Fibroblast of lung (primary cell): ENCODE results near the gene MYOM1. TPM values are rescaled to one million over a fixed set of nuclear protein-coding genes. Genes with fewer than 3 reads are reported as not detected.

ENCODE experiments used
- DNase-seq, 2 donors: peaks; one replicate each; pipeline versions ENCODE4 v3.0.0 to v3.0.0-alpha.2; 2010; ENCODE audit warnings: low read depth in 2 of 2
- H2AFZ ChIP-seq: 2 replicates; pipeline ENCODE4 v1.5.1; 2012; ENCODE audit warnings: low read length, control low read depth, inconsistent platforms
- H3K27ac ChIP-seq: 2 replicates; pipeline ENCODE4 v1.5.1; 2011; ENCODE audit warnings: low read length, control low read depth; ENCODE audit not compliant: insufficient read depth
- H3K27me3 ChIP-seq: 2 replicates; pipeline ENCODE4 v1.5.1; 2011; ENCODE audit warnings: mild to moderate bottlenecking, low read length; ENCODE audit not compliant: control insufficient read depth, insufficient read depth
- H3K36me3 ChIP-seq: 2 replicates; pipeline ENCODE4 v1.5.1; 2011; ENCODE audit warnings: low read length; ENCODE audit not compliant: control insufficient read depth, insufficient read depth
- H3K4me1 ChIP-seq: 2 replicates; pipeline ENCODE4 v1.5.1; 2011; ENCODE audit warnings: low read length; ENCODE audit not compliant: control insufficient read depth, insufficient read depth; ENCODE audit errors: extremely low read depth
- H3K4me2 ChIP-seq: 2 replicates; pipeline ENCODE4 v1.5.1; 2011; ENCODE audit warnings: low read length, control low read depth; ENCODE audit not compliant: insufficient read depth; ENCODE audit errors: extremely low read depth
- H3K4me3 ChIP-seq, 4 experiments: fragments of 200-600 bp in 1 of 4; sonication (generic) in 1 of 4; replicated peaks in 1 of 4; 2 replicates each; pipeline ENCODE4 v1.5.1; 2011 to 2016; ENCODE audit warnings: low read length in 4 of 4, low read depth in 3 of 4, mild to moderate bottlenecking in 3 of 4, control low read depth in 2 of 4, inconsistent platforms in 1 of 4, mixed read lengths in 1 of 4; ENCODE audit not compliant: insufficient read depth in 1 of 4; ENCODE audit errors: control extremely low read depth in 1 of 4
- H3K79me2 ChIP-seq: 2 replicates; pipeline ENCODE4 v1.5.1; 2012; ENCODE audit warnings: mild to moderate bottlenecking, low read length, inconsistent platforms; ENCODE audit not compliant: control insufficient read depth, insufficient read depth
- H3K9ac ChIP-seq: 2 replicates; pipeline ENCODE4 v1.5.1; 2011; ENCODE audit warnings: mild to moderate bottlenecking, low read length, control low read depth; ENCODE audit not compliant: insufficient read depth
- H3K9me3 ChIP-seq: 2 replicates; pipeline ENCODE4 v1.5.1; 2012; ENCODE audit warnings: low read depth, low read length; ENCODE audit not compliant: control insufficient read depth, insufficient read depth
- H4K20me1 ChIP-seq: 2 replicates; pipeline ENCODE4 v1.5.1; 2011; ENCODE audit warnings: low read length; ENCODE audit not compliant: control insufficient read depth, insufficient read depth; ENCODE audit errors: extremely low read depth
- CTCF ChIP-seq, 2 donors: IDR thresholded peaks in 1 of 2; conservative IDR thresholded peaks in 1 of 2; 1 replicate in 1 of 2; 2 replicates in 1 of 2; pipeline ENCODE4 v1.5.1; 2011 to 2012; ENCODE audit warnings: low read length in 2 of 2, control low read depth in 1 of 2, inconsistent platforms in 1 of 2, low read depth in 1 of 2, mild to moderate bottlenecking in 1 of 2
- EZH2 ChIP-seq: IDR thresholded peaks from 2 replicates; pipeline ENCODE4 v1.5.1; 2012; ENCODE audit warnings: low read length, control low read depth, mild to moderate bottlenecking; ENCODE audit errors: missing control alignments
- polyA plus RNA-seq, 2 donors: library from polyadenylated mRNA; depleted of rRNA in 1 of 2; stranded (reverse) in 1 of 2; unstranded in 1 of 2; fragments of >200 nt; gene quantifications; 2 replicates each; pipeline ENCODE4 v1.2.1, GENCODE V29; 2011 to 2012; ENCODE audit warnings: missing spikeins in 1 of 2
- total RNA-seq: library from RNA; depleted of rRNA; stranded (reverse); fragments of >200 nt; gene quantifications from 2 replicates; pipeline ENCODE4 v1.2.1, GENCODE V29; 2014

MYOM1 gene
- total and polyA plus RNA-seq, 2 donors (not counting 1 experiment from before 2014, with no cell fraction given) = 0.07 to 0.83 TPM

- Histone ChIP-seq H3K9me3 (no peaks in the 10 kb centered on the region), H3K9ac (no peak overlapping the region), H3K79me2 (no peaks in the 10 kb centered on the region), H3K4me3 (no peak overlapping the region), H4K20me1 (no peaks in the 10 kb centered on the region), H3K4me1 (no peaks in the 10 kb centered on the region), H3K27me3 (no peaks in the 10 kb centered on the region), H3K36me3 (no peaks in the 10 kb centered on the region), H3K27ac (no peak overlapping the region), H2AFZ (no peak overlapping the region), H3K4me2 (no peak overlapping the region)
- no peak for TF ChIP-seq CTCF (conservative IDR thresholded peaks at IDR 0.05 in 1 of 2, IDR thresholded peaks at IDR 0.05 in 1 of 2; ENCODE audit: low read depth in 1 of 2, low read length in 2 of 2)
- TF ChIP-seq EZH2 = no peak
- DNase-seq = peak in 1 of 2 donors; percentile 55
Measured at GRCh38 chr18:3153107-3153704, 66.6 kb downstream of the MYOM1 start.

DNA sequence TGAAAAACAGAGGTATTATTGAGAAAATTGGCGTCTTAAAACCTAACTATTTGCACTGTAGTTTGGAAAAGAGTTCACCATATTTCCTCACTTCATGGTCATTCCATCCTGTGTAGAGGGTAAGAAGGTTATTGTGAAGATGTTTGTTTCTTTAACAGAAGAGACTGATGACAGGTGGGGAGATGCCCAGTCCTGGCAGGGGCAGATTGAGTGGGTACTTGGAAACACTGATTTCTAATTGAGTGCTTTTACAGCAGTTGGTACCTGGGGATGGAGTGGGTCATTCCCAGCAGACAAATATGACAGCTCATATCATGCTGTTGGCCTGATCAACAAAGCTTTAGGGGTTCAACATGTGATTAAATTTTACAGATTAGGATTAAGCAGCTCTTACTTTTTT is 67.5 kb downstream of the MYOM1 start:
- Histone ChIP-seq H3K4me2 (no peak overlapping the region), H3K9me3 (no peaks in the 10 kb centered on the region), H3K79me2 (no peaks in the 10 kb centered on the region), H4K20me1 (no peaks in the 10 kb centered on the region), H3K9ac (no peak overlapping the region), H3K36me3 (no peaks in the 10 kb centered on the region), H3K4me1 (no peaks in the 10 kb centered on the region), H3K4me3 (no peak overlapping the region), H3K27ac (no peak overlapping the region), H2AFZ (no peak overlapping the region), H3K27me3 (no peaks in the 10 kb centered on the region)
- no peak for DNase-seq
- TF ChIP-seq EZH2 = no peak
- TF ChIP-seq CTCF (conservative IDR thresholded peaks at IDR 0.05 in 1 of 2, IDR thresholded peaks at IDR 0.05 in 1 of 2; ENCODE audit: low read depth in 1 of 2, low read length in 2 of 2) = no peak

DNA sequence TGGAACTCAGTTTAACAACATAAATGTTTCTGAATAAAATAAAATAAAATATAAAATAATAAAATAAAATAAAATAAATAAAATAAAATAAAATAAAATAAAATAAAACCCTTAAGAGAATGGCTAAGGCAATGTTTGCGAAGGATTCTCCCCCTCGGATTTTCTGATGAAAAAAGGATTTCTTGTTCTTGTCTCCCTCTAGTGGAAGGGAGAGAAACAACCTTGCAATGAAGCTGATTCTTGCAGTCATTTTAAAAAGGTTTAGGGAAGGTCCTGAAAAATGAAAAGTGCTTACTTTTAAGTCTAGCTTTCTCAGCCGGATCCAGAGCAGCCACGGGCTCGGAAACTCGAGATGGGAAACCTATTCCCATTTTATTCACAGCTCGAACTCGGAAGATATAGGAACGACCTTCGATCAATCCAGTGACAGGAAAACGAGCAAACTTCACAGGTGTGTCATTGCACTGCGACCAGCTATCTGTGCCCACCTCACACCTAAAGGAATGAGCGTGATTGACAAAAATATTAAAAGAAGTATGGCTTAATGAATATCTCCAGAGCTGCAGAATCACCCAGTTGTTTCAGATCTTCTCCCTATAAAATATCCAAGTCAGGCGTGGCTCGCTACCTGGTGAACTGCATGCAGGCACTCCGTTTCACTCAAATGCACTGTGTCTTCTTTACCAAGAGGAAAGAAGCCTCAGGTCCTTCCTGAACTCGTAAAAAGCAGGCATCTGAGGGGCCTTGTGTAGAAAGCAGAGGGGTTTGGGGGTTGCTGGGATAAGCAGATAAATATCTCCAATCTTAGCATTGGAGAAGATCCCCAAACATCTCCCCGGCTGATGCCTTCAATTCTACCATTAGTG is 68.1 kb downstream of the MYOM1 start:
- H4K20me1 ChIP-seq = no peaks in the 10 kb centered on the region
- no peak overlapping the region for H3K4me2 ChIP-seq
- H3K79me2 ChIP-seq = no peaks in the 10 kb centered on the region
- no peaks in the 10 kb centered on the region for H3K4me1 ChIP-seq
- no peak for TF ChIP-seq EZH2
- peak; percentile 76 to 81 for TF ChIP-seq CTCF (conservative IDR thresholded peaks at IDR 0.05 in 1 of 2, IDR thresholded peaks at IDR 0.05 in 1 of 2; ENCODE audit: low read depth in 1 of 2, low read length in 2 of 2)
- no peaks in the 10 kb centered on the region for H3K9me3 ChIP-seq
- no peak overlapping the region for H2AFZ ChIP-seq
- H3K9ac ChIP-seq = no peak overlapping the region
- no peaks in the 10 kb centered on the region for H3K27me3 ChIP-seq
- H3K36me3 ChIP-seq = no peaks in the 10 kb centered on the region
- no peak overlapping the region for H3K27ac ChIP-seq
- DNase-seq = peak; percentile 20 to 54
- H3K4me3 ChIP-seq = no peak overlapping the region
